Choroid plexus epithelial cell (primary cell): ENCODE results near the gene NT5M.

Experiments
- DNase-seq: peaks from one replicate; pipeline ENCODE4 v3.0.0-alpha.2; 2010; ENCODE audit warnings: low read depth
- H3K4me3 ChIP-seq: 2 replicates; pipeline ENCODE4 v1.5.1; 2011; ENCODE audit warnings: low read depth, mild to moderate bottlenecking, control low read depth, low read length, moderate library complexity
- CTCF ChIP-seq: conservative IDR thresholded peaks from 2 replicates; pipeline ENCODE4 v1.5.1; 2011; ENCODE audit warnings: low read depth, mild to moderate bottlenecking, control low read depth, inconsistent platforms, low read length, moderate library complexity

NT5M gene

GRCh38 chr17:17367931-17368330 lies 64.8 kb downstream of the NT5M start:
- DNase-seq: no peak
- H3K4me3 ChIP-seq: no peak overlapping the region
- no peak for TF ChIP-seq CTCF

GRCh38 chr17:17370711-17371110 lies 67.5 kb downstream of the NT5M start:
- TF ChIP-seq CTCF: no peak
- no peak for DNase-seq
- no peak overlapping the region for H3K4me3 ChIP-seq

- DNase-seq: no peak
- H3K4me3 ChIP-seq: no peak overlapping the region
- no peak for TF ChIP-seq CTCF
These were observed 69.8 kb downstream of the NT5M start for GRCh38 chr17:17372856-17373520.

- TF ChIP-seq CTCF: no peak
- no peak overlapping the region for H3K4me3 ChIP-seq
- DNase-seq: no peak
These were observed 72.7 kb downstream of the NT5M start for GRCh38 chr17:17375841-17376240.

GRCh38 chr17:17376362-17376761 lies 73.2 kb downstream of the NT5M start:
- no peak overlapping the region for H3K4me3 ChIP-seq
- TF ChIP-seq CTCF: no peak
- peak; percentile 19 for DNase-seq

GRCh38 chr17:17377071-17377967 lies 74.1 kb downstream of the NT5M start:
- no peak overlapping the region for H3K4me3 ChIP-seq
- no peak for TF ChIP-seq CTCF
- no peak for DNase-seq
